ENCODE results near the gene RALBP1. TPM values are rescaled to one million over a fixed set of nuclear protein-coding genes. Genes with fewer than 3 reads are reported as not detected.

Gene RALBP1
- polyA plus RNA-seq, 6 donors from 2014 or later, result 31.0 to 49.2 (median 41.7) TPM

DNA sequence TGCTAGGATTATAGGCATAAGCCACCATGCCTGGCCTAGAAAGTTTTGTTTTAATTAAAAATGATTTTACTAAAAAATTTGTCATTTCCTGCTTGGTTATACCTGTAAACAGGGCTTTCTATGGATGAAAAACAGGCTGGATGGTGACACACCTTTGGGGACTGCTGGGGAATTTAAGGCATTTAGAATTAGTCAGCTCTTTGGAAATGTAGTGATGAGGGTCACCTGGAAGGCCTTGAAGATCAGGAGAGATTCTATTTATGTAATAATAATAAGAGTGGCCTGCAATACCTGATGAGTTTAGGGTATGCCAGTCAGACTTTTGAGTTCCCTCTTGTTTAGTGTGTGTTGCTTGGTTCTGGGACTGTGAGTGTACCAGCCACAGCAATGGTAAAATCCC, 51.1 kb downstream of the RALBP1 start:
- H3K27me3 Mint-ChIP-seq, result no peaks in the 10 kb centered on the region
- no peaks in the 10 kb centered on the region for H3K4me1 Mint-ChIP-seq
- no peak for ATAC-seq (ENCODE audit: low read depth in 2 of 2)
- H3K9me3 Mint-ChIP-seq, result peaks cover 0 to 3% (median 0%) of the 10 kb centered on the region in 7 donors
- DNase-seq, result no peak
- H3K36me3 Mint-ChIP-seq, result peaks cover 27 to 33% of the 10 kb centered on the region in 2 donors
- no peak overlapping the region for H3K27ac Mint-ChIP-seq
- no peak overlapping the region for H3K4me3 Mint-ChIP-seq

DNA sequence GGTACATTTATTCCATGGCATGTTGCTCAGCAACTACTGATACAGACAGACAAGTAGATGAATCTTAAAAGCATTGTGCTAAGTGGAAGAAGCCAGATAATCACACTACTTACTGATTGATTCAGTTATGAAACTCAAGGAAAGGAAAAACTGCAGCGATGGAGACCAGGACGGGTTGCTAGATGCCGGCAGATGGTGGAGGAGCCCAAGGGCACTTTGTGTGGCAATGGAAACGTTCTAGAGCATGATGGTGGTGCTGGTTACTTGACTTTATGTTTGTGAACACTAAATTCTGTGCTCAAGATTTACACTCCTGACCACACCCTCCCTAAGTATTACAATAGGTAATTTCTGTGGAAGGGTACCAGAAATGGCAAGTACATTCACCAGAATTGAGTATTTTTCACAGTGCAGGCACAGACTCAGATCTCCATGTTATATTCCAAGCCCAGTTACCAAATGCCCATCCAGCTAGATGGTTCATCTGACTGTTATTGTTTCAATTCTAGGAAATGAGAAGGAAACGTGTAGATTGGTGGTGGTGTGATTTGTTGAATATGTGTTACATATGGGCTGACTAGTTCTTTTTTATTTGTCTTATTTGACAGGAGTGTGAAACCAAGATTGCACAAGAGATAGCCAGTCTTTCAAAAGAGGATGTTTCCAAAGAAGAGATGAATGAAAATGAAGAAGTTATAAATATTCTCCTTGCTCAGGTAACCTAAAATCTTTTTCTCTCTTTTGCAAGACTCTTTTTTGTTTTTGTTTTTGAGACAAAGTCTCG, 55.1 kb downstream of the RALBP1 start:
- peaks cover 0 to 3% (median 0%) of the 10 kb centered on the region in 7 donors for H3K9me3 Mint-ChIP-seq
- no peak for DNase-seq
- H3K27ac Mint-ChIP-seq, result peak overlapping the region in 2 of 6 donors; percentile 8 to 74
- peak overlapping the region in 1 of 8 donors; percentile 60 for H3K4me3 Mint-ChIP-seq
- peaks cover 21 to 33% of the 10 kb centered on the region in 2 donors for H3K36me3 Mint-ChIP-seq
- no peak for ATAC-seq (ENCODE audit: low read depth in 2 of 2)
- H3K4me1 Mint-ChIP-seq, result no peaks in the 10 kb centered on the region
- H3K27me3 Mint-ChIP-seq, result no peaks in the 10 kb centered on the region

DNA sequence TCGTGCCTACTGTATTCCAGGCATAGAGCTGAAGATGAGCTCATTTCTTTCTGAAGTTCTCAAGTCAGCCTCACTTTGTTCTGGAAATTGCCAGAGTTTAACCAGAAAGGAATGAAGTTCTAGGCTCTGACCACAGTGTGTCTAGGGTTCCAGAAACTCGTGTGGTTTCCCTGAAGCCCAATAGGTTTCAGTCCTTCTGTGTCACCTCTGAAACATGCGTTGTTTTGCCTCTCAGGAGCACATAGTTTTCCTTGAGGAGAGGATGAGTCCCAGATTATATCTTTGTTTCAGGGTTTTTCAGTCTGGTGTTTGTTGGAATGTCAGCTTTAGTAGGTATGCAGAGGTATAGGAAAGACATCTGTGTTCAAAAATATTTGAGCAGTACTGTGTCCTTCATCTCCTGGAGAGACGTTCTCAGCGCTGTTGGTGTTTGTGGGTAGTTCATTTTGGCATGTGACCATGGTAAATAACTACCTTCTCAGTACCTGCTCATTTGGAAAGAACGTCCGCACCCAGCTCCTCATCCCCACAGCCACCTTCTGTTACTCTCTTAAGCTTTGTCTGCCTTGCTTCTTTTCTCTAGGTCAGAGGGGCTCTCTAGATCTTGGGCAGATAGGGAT, 56.6 kb downstream of the RALBP1 start:
- H3K4me1 Mint-ChIP-seq, result no peaks in the 10 kb centered on the region
- ATAC-seq (ENCODE audit: low read depth in 2 of 2), result no peak
- H3K36me3 Mint-ChIP-seq, result peaks cover 29 to 38% of the 10 kb centered on the region in 2 donors
- H3K27me3 Mint-ChIP-seq, result no peaks in the 10 kb centered on the region
- peak overlapping the region in 1 of 6 donors; percentile 15 for H3K27ac Mint-ChIP-seq
- H3K4me3 Mint-ChIP-seq, result no peak overlapping the region
- no peak for DNase-seq
- H3K9me3 Mint-ChIP-seq, result peaks cover 0 to 3% (median 0%) of the 10 kb centered on the region in 7 donors

DNA sequence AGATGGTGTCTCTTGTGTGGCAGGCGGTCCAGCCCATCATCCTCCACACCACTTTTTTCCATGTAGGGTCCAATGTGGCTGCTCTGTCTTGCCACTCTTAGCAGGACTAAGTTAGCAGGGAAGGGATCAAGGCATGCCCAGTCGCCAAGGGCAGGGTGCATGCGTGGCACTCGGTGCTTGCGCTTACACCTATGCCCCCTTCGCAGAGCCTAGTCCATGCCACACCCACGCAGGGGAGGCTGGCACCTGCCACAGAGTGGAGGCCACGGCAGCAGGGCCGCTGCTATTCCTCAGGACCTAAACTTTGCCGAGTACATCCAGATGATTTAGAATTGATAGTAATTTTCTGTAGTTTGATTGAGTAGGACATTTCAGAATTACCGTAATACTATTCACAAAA, 59.5 kb downstream of the RALBP1 start:
- no peak overlapping the region for H3K27ac Mint-ChIP-seq
- H3K9me3 Mint-ChIP-seq, result no peaks in the 10 kb centered on the region
- H3K4me1 Mint-ChIP-seq, result no peaks in the 10 kb centered on the region
- ATAC-seq (ENCODE audit: low read depth in 2 of 2) (no peak), DNase-seq (no peak)
- H3K36me3 Mint-ChIP-seq, result peaks cover 13 to 19% of the 10 kb centered on the region in 2 donors
- H3K4me3 Mint-ChIP-seq, result no peak overlapping the region
- no peaks in the 10 kb centered on the region for H3K27me3 Mint-ChIP-seq

DNA sequence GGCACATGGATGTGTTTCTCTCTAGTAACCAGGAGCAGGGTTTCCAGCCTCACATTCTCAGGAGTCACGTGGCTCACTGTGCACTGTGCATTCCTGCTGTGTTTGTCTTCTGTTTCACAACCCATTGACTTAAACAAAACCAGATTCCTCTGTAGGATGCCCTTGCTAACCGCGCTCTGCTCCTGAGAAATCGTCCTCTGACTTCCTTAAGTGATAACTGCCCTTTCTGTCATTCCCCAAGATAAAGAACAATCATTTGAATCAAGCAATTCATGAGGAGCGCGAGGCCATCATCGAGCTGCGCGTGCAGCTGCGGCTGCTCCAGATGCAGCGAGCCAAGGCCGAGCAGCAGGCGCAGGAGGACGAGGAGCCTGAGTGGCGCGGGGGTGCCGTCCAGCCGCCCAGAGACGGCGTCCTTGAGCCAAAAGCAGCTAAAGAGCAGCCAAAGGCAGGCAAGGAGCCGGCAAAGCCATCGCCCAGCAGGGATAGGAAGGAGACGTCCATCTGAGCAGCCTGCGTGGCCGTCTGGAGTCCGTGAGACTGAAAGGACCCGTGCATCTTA, 60.2 kb downstream of the RALBP1 start:
- Mint-ChIP-seq H3K27me3 (no peaks in the 10 kb centered on the region), H3K4me1 (no peaks in the 10 kb centered on the region), H3K4me3 (no peak overlapping the region), H3K27ac (no peak overlapping the region), H3K36me3 (peaks cover 13 to 19% of the 10 kb centered on the region in 2 donors), H3K9me3 (no peaks in the 10 kb centered on the region)
- DNase-seq (no peak), ATAC-seq (ENCODE audit: low read depth in 2 of 2) (no peak)

DNA sequence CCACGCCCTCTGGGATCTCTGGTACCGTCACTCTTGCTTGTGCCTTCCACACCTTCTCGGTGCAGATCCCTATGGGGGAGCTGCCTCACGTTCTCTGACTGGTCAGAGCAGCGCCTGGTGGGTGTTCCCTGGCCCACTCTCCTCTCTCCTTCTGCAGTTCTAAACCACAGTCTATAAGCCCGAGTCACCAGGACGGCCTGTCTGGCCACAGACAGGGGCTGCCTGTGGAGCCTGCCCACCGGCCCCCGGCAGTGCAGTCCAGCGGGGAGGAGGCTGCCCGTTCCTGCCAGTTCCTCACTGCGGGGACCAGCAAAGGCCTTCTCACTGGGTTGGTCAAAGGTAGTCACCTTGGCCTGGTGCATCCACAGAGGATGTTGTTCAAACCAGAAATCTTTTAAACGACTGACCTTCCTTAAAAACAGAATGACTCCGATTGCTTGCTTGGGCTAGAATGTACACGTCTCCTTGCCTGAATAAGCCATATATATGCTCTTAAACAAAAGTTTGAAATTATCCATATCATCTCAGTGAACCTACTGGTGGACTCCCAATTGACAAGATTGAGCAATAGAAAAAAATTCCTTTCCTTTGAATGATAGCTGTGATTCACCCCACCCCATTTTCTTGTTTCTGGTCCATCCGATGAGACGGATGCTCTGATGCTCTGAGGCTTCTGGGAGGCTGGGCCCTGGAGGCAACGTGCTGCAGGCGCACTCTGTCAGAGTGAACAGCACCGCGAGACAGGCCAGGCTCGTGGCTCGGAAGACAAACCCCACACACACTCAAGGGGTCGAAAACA, 61.2 kb downstream of the RALBP1 start:
- Mint-ChIP-seq H3K4me3 (no peak overlapping the region), H3K27me3 (no peaks in the 10 kb centered on the region), H3K27ac (peak overlapping the region in 2 of 6 donors; percentile 47 to 79), H3K4me1 (no peaks in the 10 kb centered on the region), H3K36me3 (peaks cover 13 to 19% of the 10 kb centered on the region in 2 donors), H3K9me3 (no peaks in the 10 kb centered on the region)
- ATAC-seq (ENCODE audit: low read depth in 2 of 2) (no peak), DNase-seq (no peak)

DNA sequence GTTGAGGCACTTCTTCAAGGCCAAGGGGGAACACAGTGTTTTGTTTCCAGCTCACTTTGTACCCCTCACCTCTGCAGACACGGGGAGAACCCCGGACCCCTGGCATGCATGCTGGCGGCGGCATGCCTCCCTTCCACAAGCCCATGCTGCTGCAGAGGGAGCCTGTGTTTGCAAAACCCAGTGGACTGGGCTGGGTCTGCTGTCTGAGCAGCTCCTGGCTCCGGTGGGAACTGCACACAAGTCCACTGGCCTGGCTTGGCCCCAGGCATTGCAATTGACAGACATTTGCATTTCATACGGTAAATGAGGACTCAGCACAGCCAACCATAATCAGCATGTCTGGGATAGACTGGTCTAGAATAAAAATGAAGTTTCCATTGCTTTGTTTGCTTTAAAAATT, 62.4 kb downstream of the RALBP1 start:
- ATAC-seq (ENCODE audit: low read depth in 2 of 2) (no peak), DNase-seq (no peak)
- Mint-ChIP-seq H3K36me3 (peaks cover 13 to 19% of the 10 kb centered on the region in 2 donors), H3K4me3 (no peak overlapping the region), H3K27me3 (no peaks in the 10 kb centered on the region), H3K4me1 (no peaks in the 10 kb centered on the region), H3K9me3 (no peaks in the 10 kb centered on the region), H3K27ac (no peak overlapping the region)

DNA sequence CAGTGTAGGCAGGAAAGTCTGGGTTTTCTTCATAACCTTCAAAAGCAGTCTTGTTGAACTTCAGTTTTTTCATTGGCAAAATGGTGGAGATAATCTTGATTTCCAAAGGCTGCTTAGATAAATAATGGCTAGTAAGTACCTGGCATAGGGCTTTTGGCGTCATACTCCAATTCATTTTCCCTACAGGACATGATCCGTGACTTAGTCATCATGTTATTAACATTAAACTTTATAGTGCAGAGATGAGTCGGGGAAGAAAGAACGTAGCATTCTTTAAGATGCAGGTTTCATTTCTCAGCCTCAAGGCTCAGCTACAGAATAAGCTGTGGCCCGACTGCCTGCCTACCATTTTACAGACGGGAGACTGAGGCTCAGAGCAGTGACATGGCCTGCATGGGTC, 64.0 kb downstream of the RALBP1 start:
- Mint-ChIP-seq H3K27ac (no peak overlapping the region), H3K9me3 (no peaks in the 10 kb centered on the region), H3K4me3 (no peak overlapping the region), H3K27me3 (no peaks in the 10 kb centered on the region), H3K4me1 (peaks cover 0 to 3% (median 0%) of the 10 kb centered on the region in 3 donors), H3K36me3 (peaks cover 11 to 13% of the 10 kb centered on the region in 2 donors)
- no peak for DNase-seq
- no peak for ATAC-seq (ENCODE audit: low read depth in 2 of 2)

DNA sequence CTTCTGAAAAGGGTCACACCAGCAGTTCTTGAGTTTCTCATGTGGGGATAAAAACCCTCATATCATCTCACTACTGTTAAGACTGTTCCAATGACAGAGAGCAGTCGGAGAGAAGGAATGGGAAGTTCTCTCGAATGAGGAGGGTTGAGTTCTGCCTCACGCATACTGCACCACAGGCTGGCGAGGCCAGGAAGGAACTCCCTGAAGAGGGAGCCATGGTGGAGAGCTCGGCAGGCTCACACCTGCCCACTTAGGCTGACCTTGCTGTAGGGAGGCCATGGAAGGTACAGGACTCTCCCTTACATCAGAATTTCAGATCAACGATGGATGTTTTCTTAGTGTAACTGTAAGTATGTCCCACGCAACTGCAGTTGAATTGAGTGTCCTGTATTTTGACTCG, 64.6 kb downstream of the RALBP1 start:
- no peak for ATAC-seq (ENCODE audit: low read depth in 2 of 2)
- peaks cover 0 to 3% (median 0%) of the 10 kb centered on the region in 3 donors for H3K4me1 Mint-ChIP-seq
- H3K36me3 Mint-ChIP-seq, result peaks cover 11 to 13% of the 10 kb centered on the region in 2 donors
- no peaks in the 10 kb centered on the region for H3K27me3 Mint-ChIP-seq
- no peak overlapping the region for H3K4me3 Mint-ChIP-seq
- H3K9me3 Mint-ChIP-seq, result no peaks in the 10 kb centered on the region
- H3K27ac Mint-ChIP-seq, result peak overlapping the region in 1 of 6 donors; percentile 42
- DNase-seq, result no peak

DNA sequence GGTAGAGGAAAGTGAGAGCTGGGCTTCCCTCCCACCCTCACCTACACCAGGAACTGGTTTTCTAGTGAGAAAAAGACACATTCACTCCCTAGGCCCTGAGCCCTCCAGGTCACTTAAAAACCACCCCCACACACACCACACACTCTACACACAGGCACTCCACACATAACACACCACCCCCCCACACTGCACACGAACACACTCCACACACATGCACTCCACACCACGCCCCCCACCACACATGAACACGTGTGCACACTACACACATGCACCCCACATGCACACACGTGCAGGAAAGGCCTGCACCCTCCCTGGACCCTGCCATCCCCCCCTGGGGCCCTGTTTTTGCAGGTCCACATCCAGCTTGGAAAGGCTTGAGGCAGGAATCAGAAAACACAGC, 67.6 kb downstream of the RALBP1 start:
- Mint-ChIP-seq H3K36me3 (peaks cover 0 to 17% of the 10 kb centered on the region in 2 donors), H3K4me3 (no peak overlapping the region), H3K9me3 (no peaks in the 10 kb centered on the region), H3K27me3 (no peaks in the 10 kb centered on the region), H3K4me1 (peaks cover 0 to 3% (median 0%) of the 10 kb centered on the region in 3 donors), H3K27ac (no peak overlapping the region)
- ATAC-seq (ENCODE audit: low read depth in 2 of 2), result no peak
- DNase-seq, result no peak

DNA sequence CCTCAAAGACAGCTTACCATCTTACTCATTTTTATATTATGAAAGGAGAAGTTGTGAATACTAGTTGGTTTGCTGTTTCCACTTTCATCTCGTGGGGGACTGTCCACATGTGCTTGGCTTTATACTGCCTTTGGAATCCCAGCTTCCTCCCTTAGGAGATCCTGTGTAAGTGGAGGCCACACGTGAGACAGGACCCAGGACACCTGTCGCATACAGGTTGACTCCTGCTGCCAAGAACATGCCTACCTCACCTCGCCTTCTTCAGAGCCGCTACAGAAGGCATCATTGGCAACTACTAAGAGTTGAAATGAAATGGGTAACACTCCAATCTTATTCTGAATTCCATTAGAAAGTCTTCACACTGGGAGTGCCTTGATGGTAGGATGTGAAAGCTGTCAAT, 69.7 kb downstream of the RALBP1 start:
- Mint-ChIP-seq H3K27ac (no peak overlapping the region), H3K36me3 (peaks cover 13 to 26% of the 10 kb centered on the region in 2 donors), H3K9me3 (no peaks in the 10 kb centered on the region), H3K4me1 (peaks cover 0 to 3% (median 0%) of the 10 kb centered on the region in 3 donors), H3K4me3 (peak overlapping the region in 1 of 8 donors; percentile 78), H3K27me3 (no peaks in the 10 kb centered on the region)
- no peak for DNase-seq
- ATAC-seq (ENCODE audit: low read depth in 2 of 2), result no peak

DNA sequence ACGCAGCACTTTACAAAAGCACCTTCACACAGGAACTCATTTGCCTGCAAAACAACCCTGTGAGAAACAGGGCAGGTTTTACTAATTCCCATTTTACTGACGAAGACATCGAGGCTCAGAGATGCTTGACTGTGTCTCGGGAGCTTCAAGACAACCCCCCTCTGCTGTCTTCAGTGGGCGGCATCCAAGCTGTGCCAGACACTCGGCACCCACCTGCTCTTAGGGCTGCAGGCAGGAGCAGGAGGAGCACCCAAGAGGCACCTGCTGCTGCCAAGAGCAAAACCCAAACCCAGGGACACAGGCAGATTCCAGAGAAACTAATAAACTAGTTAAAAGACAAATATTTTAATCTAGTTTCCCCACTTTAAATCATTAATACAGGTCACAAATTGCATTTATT, 71.2 kb downstream of the RALBP1 start:
- DNase-seq (no peak), ATAC-seq (ENCODE audit: low read depth in 2 of 2) (no peak)
- H3K9me3 Mint-ChIP-seq, result no peaks in the 10 kb centered on the region
- H3K4me3 Mint-ChIP-seq, result no peak overlapping the region
- H3K27ac Mint-ChIP-seq, result no peak overlapping the region
- no peaks in the 10 kb centered on the region for H3K27me3 Mint-ChIP-seq
- peaks cover 0 to 3% (median 0%) of the 10 kb centered on the region in 3 donors for H3K4me1 Mint-ChIP-seq
- peaks cover 14 to 31% of the 10 kb centered on the region in 2 donors for H3K36me3 Mint-ChIP-seq

DNA sequence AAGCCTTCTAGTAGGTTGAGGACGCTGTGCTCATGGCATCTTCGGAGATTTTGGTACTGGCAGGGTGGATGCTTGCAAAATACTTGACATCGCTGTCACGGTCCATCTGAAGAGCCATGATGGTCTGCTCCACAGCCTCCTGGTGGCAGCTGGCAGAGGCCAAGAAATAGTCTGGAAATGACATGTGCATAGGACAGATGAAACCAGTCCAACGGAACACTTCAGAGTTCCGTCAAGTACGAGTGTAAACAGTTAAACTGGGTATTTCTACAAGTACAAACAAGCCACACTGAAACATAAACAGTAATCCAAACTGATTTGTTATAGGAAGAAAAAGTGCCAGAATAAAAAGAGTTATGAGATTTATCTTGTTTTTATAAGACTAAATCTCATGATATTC, 72.5 kb downstream of the RALBP1 start:
- H3K36me3 Mint-ChIP-seq, result peaks cover 18 to 40% of the 10 kb centered on the region in 2 donors

More for the DNA sequence above, 72.5 kb downstream of the RALBP1 start:
- Mint-ChIP-seq H3K4me3 (no peak overlapping the region), H3K27ac (no peak overlapping the region), H3K9me3 (peaks cover 0 to 4% (median 0%) of the 10 kb centered on the region in 7 donors), H3K27me3 (no peaks in the 10 kb centered on the region), H3K4me1 (peaks cover 0 to 3% (median 0%) of the 10 kb centered on the region in 3 donors)
- ATAC-seq (ENCODE audit: low read depth in 2 of 2) (no peak), DNase-seq (no peak)

Data from naive B cell (primary cell).